GM18502 (cell line): ENCODE measurements around the gene TPK1.
"Not testable (repeated sequence)": the region's sequence is repeated elsewhere in the genome, so short reads cannot be mapped to it uniquely, and the experiment has no call there.

Experiments used
- ATAC-seq: cut with Tn5 transposase; IDR thresholded peaks from one replicate; pipeline ENCODE4 v1.9.1; 2021; ENCODE audit warnings: mild to moderate bottlenecking; ENCODE audit not compliant: unreplicated experiment, poor library complexity

TPK1 gene

GRCh38 chr7:144656965-144657517, 178.8 kb downstream of the TPK1 start:
- ATAC-seq, result peak; percentile 51

GRCh38 chr7:144653449-144653848, 182.4 kb downstream of the TPK1 start:
- ATAC-seq, result no peak

GRCh38 chr7:144650439-144650838, 185.4 kb downstream of the TPK1 start:
- no peak for ATAC-seq

GRCh38 chr7:144649120-144649519, 186.7 kb downstream of the TPK1 start:
- peak; percentile 73 for ATAC-seq

- no peak for ATAC-seq
Observed at GRCh38 chr7:144641389-144642044, 194.3 kb downstream of the TPK1 start.

- no peak for ATAC-seq
Observed at GRCh38 chr7:144632724-144633123, 203.1 kb downstream of the TPK1 start.

GRCh38 chr7:144629598-144629997, 206.3 kb downstream of the TPK1 start:
- ATAC-seq, result no peak

- ATAC-seq, result no peak
Observed at GRCh38 chr7:144629011-144629410, 206.8 kb downstream of the TPK1 start.

GRCh38 chr7:144628176-144628575, 207.7 kb downstream of the TPK1 start:
- ATAC-seq, result no peak

- no peak for ATAC-seq
Observed at GRCh38 chr7:144622745-144623144, 213.1 kb downstream of the TPK1 start.

- ATAC-seq, result no peak
Observed at GRCh38 chr7:144606261-144606660, 229.6 kb downstream of the TPK1 start.

GRCh38 chr7:144596953-144597352, 238.9 kb downstream of the TPK1 start:
- no peak for ATAC-seq

GRCh38 chr7:144594580-144594979, 241.3 kb downstream of the TPK1 start:
- no peak for ATAC-seq

GRCh38 chr7:144588559-144589051, 247.2 kb downstream of the TPK1 start:
- ATAC-seq, result no peak

GRCh38 chr7:144587701-144588100, 248.2 kb downstream of the TPK1 start:
- ATAC-seq, result no peak

- ATAC-seq, result no peak
Observed at GRCh38 chr7:144584726-144585125, 251.1 kb downstream of the TPK1 start.

- no peak for ATAC-seq
Observed at GRCh38 chr7:144579687-144580086, 256.2 kb downstream of the TPK1 start.

GRCh38 chr7:144575456-144575855, 260.4 kb downstream of the TPK1 start:
- no peak for ATAC-seq

- ATAC-seq, result not testable (repeated sequence)
Observed at GRCh38 chr7:144574753-144575152, 261.1 kb downstream of the TPK1 start.

- no peak for ATAC-seq
Observed at GRCh38 chr7:144568233-144568632, 267.6 kb downstream of the TPK1 start.

GRCh38 chr7:144565586-144565985, 270.3 kb downstream of the TPK1 start:
- ATAC-seq, result no peak

GRCh38 chr7:144549861-144550260, 286.0 kb downstream of the TPK1 start:
- ATAC-seq, result no peak
